Pancreas (tissue), 10 donors: ENCODE results near the gene AMACR. TPM values are rescaled to one million over a fixed set of nuclear protein-coding genes. Genes with fewer than 3 reads are reported as not detected.

Source experiments
- ATAC-seq, 4 donors: fragments of 200-7000 bp; cut with Tn5 transposase; one replicate each; pipeline versions ENCODE4 v1.8.0 to v1.9.1; 2020; ENCODE audit warnings: mild to moderate bottlenecking in 4 of 4, moderate library complexity in 4 of 4
- DNase-seq, 6 donors: peaks; one replicate each; pipeline ENCODE4 v3.0.0-alpha.2; 2020
- FAIRE-seq: peaks from 2 replicates; lab custom pipeline; 2012; peaks lifted over from hg19 to GRCh38; lab: Jason Lieb, UNC
- H3K27ac ChIP-seq, 4 donors: fragments of 200-600 bp; sonication (generic); 1 replicate in 3 of 4; 2 replicates in 1 of 4; pipeline versions ENCODE4 v1.5.0 to v1.8.0; 2020
- H3K27me3 ChIP-seq, 4 donors: fragments of 200-600 bp; one replicate each; pipeline ENCODE4 v1.8.0; 2021
- H3K36me3 ChIP-seq, 3 donors: fragments of 200-600 bp; sonication (generic) in 1 of 3; one replicate each; pipeline versions ENCODE4 v1.5.0 to v1.8.0; 2020 to 2021
- H3K4me1 ChIP-seq, 3 donors: fragments of 200-600 bp; one replicate each; pipeline ENCODE4 v1.8.0; 2021
- H3K4me3 ChIP-seq, 4 donors: fragments of 200-600 bp; sonication (generic) in 2 of 4; one replicate each; pipeline versions ENCODE4 v1.5.0 to v1.8.0; 2020 to 2021
- H3K9me3 ChIP-seq, 4 donors: fragments of 200-600 bp; one replicate each; pipeline ENCODE4 v1.8.0; 2021
- WGBS, 2 donors: extraction: QIAGEN DNeasy Blood & Tissue Kit; methylation state at CpG; one replicate each; pipeline ENCODE4 v1.1.7; 2013; 5-methylcytosine and 5-hydroxymethylcytosine counted together
- intact Hi-C, 3 donors: fragments of 100-400 bp; cut with DNase I; formaldehyde crosslinking; loops; one replicate each; pipeline versions ENCODE4 v1.11.1 to v1.14.2; 2022
- polyA plus RNA-seq, 2 donors: library from polyadenylated mRNA; stranded (reverse); fragments of 200-250 nt; gene quantifications; one replicate each; pipeline ENCODE4 v1.2.3, GENCODE V29; 2013
- total RNA-seq, 6 donors: library from RNA; stranded (reverse); fragmentation: NEBNext Ultra II Directional in 4 of 6; extraction: Animal tissue kit (Norgen Biotek cat#: 25700) in 4 of 6; gene quantifications; one replicate each; pipeline versions ENCODE4 v1.2.1 to v1.2.4, GENCODE V29; 2021 to 2023
- TF ChIP-seq, protein P1 (sequence below), 4 donors: fragments of 200-600 bp; sonication (generic) in 3 of 4; IDR thresholded peaks; one replicate each; pipeline versions ENCODE4 v1.5.0 to v1.8.0; 2021; ENCODE audit warnings: antibody characterized with exemption in 4 of 4
- donor health status: healthy with polysubstance abuse.
- donor health status: DM: no; HTN: no; CAD: no; lungs with moderate emphysema.
- donor health status: DM: no; HTN: no; CAD: no.
- donor health status: control.
- donor health status: control.
- donor health status: Bipolar disorder and iron deficiency.
- donor health status: DM: yes; HTN: yes; CAD: no.
- donor health status: DM: no; HTN: no; CAD: no.
- donor health status: DM: no; HTN: no; CAD: no.
- donor health status: DM: yes; HTN: yes; CAD: no.

The AMACR gene
- total and polyA plus RNA-seq, 8 donors: 4.4 to 15.1 (median 10.1) TPM

DNA sequence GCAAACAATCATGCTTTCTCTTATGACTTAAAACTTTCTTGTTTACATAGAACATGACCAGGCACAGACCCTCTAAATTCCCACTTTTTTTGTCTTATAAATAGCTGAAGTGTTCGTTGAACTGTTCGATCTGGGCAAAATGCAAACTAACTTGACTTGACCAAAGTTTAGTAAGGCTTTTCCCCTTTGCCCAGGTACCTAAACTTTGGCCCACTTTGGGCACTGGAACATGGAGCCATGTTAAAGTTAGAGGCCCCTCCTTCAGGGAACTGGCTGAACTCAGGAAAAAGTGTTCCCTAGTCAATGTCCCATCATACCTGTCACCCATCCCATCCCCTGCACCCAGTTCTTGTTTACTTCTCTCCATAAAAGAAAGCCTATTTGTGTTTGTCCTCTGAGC, 9.4 kb upstream of the AMACR start:
- DNase-seq (no peak), FAIRE-seq (no peak), ATAC-seq (no peak)
- TF ChIP-seq, protein P1, sequence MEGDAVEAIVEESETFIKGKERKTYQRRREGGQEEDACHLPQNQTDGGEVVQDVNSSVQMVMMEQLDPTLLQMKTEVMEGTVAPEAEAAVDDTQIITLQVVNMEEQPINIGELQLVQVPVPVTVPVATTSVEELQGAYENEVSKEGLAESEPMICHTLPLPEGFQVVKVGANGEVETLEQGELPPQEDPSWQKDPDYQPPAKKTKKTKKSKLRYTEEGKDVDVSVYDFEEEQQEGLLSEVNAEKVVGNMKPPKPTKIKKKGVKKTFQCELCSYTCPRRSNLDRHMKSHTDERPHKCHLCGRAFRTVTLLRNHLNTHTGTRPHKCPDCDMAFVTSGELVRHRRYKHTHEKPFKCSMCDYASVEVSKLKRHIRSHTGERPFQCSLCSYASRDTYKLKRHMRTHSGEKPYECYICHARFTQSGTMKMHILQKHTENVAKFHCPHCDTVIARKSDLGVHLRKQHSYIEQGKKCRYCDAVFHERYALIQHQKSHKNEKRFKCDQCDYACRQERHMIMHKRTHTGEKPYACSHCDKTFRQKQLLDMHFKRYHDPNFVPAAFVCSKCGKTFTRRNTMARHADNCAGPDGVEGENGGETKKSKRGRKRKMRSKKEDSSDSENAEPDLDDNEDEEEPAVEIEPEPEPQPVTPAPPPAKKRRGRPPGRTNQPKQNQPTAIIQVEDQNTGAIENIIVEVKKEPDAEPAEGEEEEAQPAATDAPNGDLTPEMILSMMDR (IDR thresholded peaks at IDR 0.05): no peak
- intact Hi-C loops: no loop called here
- H3K4me3 ChIP-seq: no peak overlapping the region
- peaks cover 0 to 4% (median 0%) of the 10 kb centered on the region in 3 donors for H3K36me3 ChIP-seq
- peaks cover 0 to 14% (median 4%) of the 10 kb centered on the region in 3 donors for H3K4me1 ChIP-seq
- 94 to 96% methylated on average over 2 of the region's 2 CpGs for WGBS, 2 donors
- H3K27ac ChIP-seq: no peak overlapping the region
- H3K27me3 ChIP-seq: no peaks in the 10 kb centered on the region
- H3K9me3 ChIP-seq: no peaks in the 10 kb centered on the region

- Histone ChIP-seq H3K4me1 (peaks cover 0 to 10% (median 0%) of the 10 kb centered on the region in 3 donors), H3K36me3 (peaks cover 0 to 4% (median 0%) of the 10 kb centered on the region in 3 donors), H3K27me3 (no peaks in the 10 kb centered on the region), H3K27ac (no peak overlapping the region), H3K4me3 (no peak overlapping the region), H3K9me3 (no peaks in the 10 kb centered on the region)
- TF ChIP-seq, protein P1 (IDR thresholded peaks at IDR 0.05): no peak
- DNase-seq (no peak), FAIRE-seq (no peak), ATAC-seq (no peak)
- intact Hi-C loops: no loop called here
- 88 to 95% methylated on average over 2 of the region's 2 CpGs for WGBS, 2 donors
Observed at GRCh38 chr5:34016750-34017149, 8.9 kb upstream of the AMACR start.

DNA sequence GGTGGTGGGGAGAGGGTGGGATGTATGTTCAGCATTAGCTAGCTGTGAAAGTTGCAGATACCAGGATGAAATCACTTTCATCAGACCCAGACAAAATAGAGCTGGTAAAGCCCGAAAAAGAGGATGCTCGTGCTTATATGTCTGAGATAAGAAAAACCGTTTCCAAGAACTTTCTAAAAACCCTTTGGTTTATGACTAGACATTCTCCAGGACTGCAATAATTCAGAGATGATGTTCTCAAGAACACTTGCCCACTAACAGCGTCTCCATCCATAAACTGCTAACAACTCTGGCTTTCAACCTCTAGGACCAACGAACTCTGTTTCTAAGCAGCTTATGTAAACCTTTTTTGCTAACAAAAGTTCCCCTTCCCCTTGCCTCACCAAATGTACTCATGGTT, 8.4 kb upstream of the AMACR start:
- no peak for ATAC-seq
- Histone ChIP-seq H3K4me3 (no peak overlapping the region), H3K4me1 (peaks cover 0 to 8% (median 0%) of the 10 kb centered on the region in 3 donors), H3K9me3 (no peaks in the 10 kb centered on the region), H3K27me3 (no peaks in the 10 kb centered on the region), H3K27ac (no peak overlapping the region), H3K36me3 (peaks cover 0 to 4% (median 0%) of the 10 kb centered on the region in 3 donors)
- DNase-seq: no peak
- intact Hi-C loops: no loop called here
- no peak for FAIRE-seq
- WGBS, 2 donors: 75 to 80% methylated on average over 5 of the region's 5 CpGs
- TF ChIP-seq, protein P1 (IDR thresholded peaks at IDR 0.05): no peak

GRCh38 chr5:34015120-34015822, 7.4 kb upstream of the AMACR start:
- DNase-seq (no peak), FAIRE-seq (no peak), ATAC-seq (no peak)
- WGBS, 2 donors: 91 to 94% methylated on average over 4 of the region's 4 CpGs
- TF ChIP-seq, protein P1 (IDR thresholded peaks at IDR 0.05): no peak
- Histone ChIP-seq H3K4me1 (peaks cover 0 to 8% (median 0%) of the 10 kb centered on the region in 3 donors), H3K27me3 (no peaks in the 10 kb centered on the region), H3K36me3 (peaks cover 0 to under 1% (median 0%) of the 10 kb centered on the region in 3 donors), H3K9me3 (no peaks in the 10 kb centered on the region), H3K4me3 (no peak overlapping the region), H3K27ac (no peak overlapping the region)
- intact Hi-C loops: no loop called here

GRCh38 chr5:34014626-34015025, 6.8 kb upstream of the AMACR start:
- H3K27me3 ChIP-seq: no peaks in the 10 kb centered on the region
- intact Hi-C loops: no loop called here
- no peak overlapping the region for H3K4me3 ChIP-seq
- peaks cover 0 to 8% (median 0%) of the 10 kb centered on the region in 3 donors for H3K4me1 ChIP-seq
- TF ChIP-seq, protein P1 (IDR thresholded peaks at IDR 0.05): no peak
- H3K9me3 ChIP-seq: no peaks in the 10 kb centered on the region
- no peak for FAIRE-seq
- H3K36me3 ChIP-seq: no peaks in the 10 kb centered on the region
- H3K27ac ChIP-seq: no peak overlapping the region
- WGBS, 2 donors: 96 to 98% methylated on average over 2 of the region's 2 CpGs
- no peak for ATAC-seq
- DNase-seq: no peak
